Osteocyte (in vitro differentiated cells): ENCODE results near the gene JCHAIN. TPM values are rescaled to one million over a fixed set of nuclear protein-coding genes. Genes with fewer than 3 reads are reported as not detected.

Experiments used
- DNase-seq: peaks from one replicate; pipeline ENCODE4 v3.0.0; 2021; ENCODE audit warnings: mixed read lengths; ENCODE audit not compliant: unreplicated experiment; ENCODE audit errors: extremely low spot score
- H3K27ac Mint-ChIP-seq: one replicate; pipeline ENCODE4 v1.8.0; 2021; ENCODE audit warnings: mild to moderate bottlenecking, mixed read lengths; ENCODE audit not compliant: unreplicated experiment
- H3K27me3 Mint-ChIP-seq: one replicate; pipeline ENCODE4 v1.8.0; 2021; ENCODE audit warnings: mixed read lengths; ENCODE audit not compliant: unreplicated experiment
- H3K36me3 Mint-ChIP-seq: one replicate; pipeline ENCODE4 v1.8.0; 2021; ENCODE audit warnings: mixed read lengths; ENCODE audit not compliant: unreplicated experiment
- H3K4me1 Mint-ChIP-seq: one replicate; pipeline ENCODE4 v1.8.0; 2021; ENCODE audit warnings: mixed read lengths; ENCODE audit not compliant: unreplicated experiment
- H3K4me3 Mint-ChIP-seq: one replicate; pipeline ENCODE4 v1.8.0; 2021; ENCODE audit warnings: mild to moderate bottlenecking, moderate library complexity, mixed read lengths; ENCODE audit not compliant: unreplicated experiment
- H3K9me3 Mint-ChIP-seq: one replicate; pipeline ENCODE4 v1.8.0; 2021; ENCODE audit warnings: mixed read lengths; ENCODE audit not compliant: unreplicated experiment
- CTCF ChIP-seq: fragments of 200-600 bp; sonication (generic); IDR thresholded peaks from 2 replicates; pipeline ENCODE4 v1.5.0; 2021; ENCODE audit warnings: antibody characterized with exemption, mild to moderate bottlenecking, moderate library complexity
- total RNA-seq: library from RNA; stranded (reverse); gene quantifications from 2 replicates; pipeline ENCODE4 v1.2.1, GENCODE V29; 2021

The JCHAIN gene
- total RNA-seq, 1 donor from 2014 or later, result not detected

DNA sequence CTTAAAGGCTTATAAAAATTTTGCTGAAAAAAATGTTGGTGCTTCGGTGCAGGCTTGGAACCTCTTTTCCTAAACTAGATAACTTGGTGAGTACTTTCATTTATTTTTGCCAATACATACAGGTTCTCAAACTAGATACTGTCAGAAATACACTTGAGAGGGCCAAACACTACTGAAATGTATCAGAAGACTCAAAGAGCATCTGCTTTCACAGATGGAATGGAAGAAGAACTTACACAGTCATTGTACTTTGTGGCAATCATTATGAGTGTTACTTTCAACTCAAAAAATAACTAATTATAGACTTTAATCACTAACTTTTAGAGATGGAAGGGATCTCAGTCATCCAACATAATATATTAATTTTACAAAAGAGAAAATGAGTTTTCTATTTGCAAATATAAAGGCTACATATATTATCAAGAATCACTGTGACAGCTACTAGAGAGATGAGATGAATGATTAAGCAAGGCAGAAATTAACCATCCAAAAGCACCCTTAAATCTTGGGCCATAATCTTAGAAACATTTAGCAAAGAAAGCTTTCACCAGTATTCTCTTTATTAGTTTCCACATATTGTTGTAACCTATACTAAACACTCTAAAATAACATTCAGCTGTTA, 36.7 kb downstream of the JCHAIN start:
- DNase-seq, result no peak
- Mint-ChIP-seq H3K4me3 (no peak overlapping the region), H3K4me1 (peaks cover 10% of the 10 kb centered on the region), H3K27ac (no peak overlapping the region), H3K27me3 (no peaks in the 10 kb centered on the region), H3K36me3 (no peaks in the 10 kb centered on the region), H3K9me3 (no peaks in the 10 kb centered on the region)
- no peak for TF ChIP-seq CTCF

DNA sequence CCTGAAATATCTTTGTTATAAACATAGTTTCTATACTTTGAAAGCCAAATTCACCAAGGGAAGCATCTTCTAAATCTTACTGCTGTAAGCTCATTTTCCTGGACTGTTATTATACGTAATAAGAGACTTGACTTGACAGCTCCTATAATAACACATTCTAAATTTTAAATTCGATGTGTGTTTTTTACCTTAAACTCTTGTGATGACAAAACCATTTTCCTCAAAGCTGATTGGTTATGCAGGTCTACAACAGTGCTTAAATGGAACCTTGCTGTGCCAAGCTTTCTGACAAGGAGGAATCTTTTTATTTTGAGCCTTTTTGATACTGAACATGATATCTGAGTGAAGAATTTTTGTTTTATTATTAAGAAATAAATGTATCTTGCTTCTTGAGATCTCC, 37.9 kb downstream of the JCHAIN start, which contains the start of gene ENAM:
Gene ENAM, plus strand, starts transcription at position 301 of the 400 bp plus-strand sequence. CDS start 757 bp downstream, outside the sequence.
- Mint-ChIP-seq H3K27ac (no peak within 1 kb of the TSS), H3K4me3 (no peak within 1 kb of the TSS), H3K9me3 (no peaks in the 10 kb centered on the region), H3K4me1 (peaks cover 10% of the 10 kb centered on the region), H3K36me3 (no peaks in the 10 kb centered on the region), H3K27me3 (no peaks in the 10 kb centered on the region)
- no peak for TF ChIP-seq CTCF
- DNase-seq, result no peak

GRCh38 chr4:70627620-70628019, 38.7 kb downstream of the JCHAIN start:
- TF ChIP-seq CTCF, result no peak
- no peak for DNase-seq
- Mint-ChIP-seq H3K9me3 (no peaks in the 10 kb centered on the region), H3K4me1 (peaks cover 10% of the 10 kb centered on the region), H3K36me3 (no peaks in the 10 kb centered on the region), H3K27me3 (no peaks in the 10 kb centered on the region), H3K4me3 (no peak overlapping the region), H3K27ac (no peak overlapping the region)

DNA sequence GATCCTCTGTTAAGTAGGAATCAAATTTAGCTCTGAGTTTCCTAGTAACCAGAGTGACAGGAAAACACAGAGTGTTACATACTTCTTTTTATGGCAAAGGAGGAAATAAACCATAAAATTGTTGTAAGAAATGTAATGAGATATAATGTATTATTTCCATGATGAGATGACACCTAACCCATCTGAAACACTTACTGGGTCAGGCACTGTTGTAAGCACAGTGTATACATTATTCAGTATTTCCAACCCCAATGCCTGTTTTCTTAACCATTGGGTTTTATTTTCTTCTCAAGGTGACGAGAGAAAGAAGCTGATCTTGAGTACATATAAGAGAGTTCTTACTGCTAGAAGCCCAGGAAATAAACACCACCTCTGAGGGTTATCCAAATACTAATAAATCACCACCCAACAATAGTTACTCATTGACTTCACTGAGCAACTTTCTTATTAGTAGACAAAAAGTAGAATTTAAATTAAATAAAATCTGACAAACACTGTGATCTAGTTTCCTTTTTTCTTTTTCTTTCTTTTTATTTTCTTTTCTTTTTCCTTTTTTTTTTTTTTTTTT, 42.0 kb downstream of the JCHAIN start:
- no peaks in the 10 kb centered on the region for H3K4me1 Mint-ChIP-seq
- no peak overlapping the region for H3K27ac Mint-ChIP-seq
- no peak for DNase-seq
- H3K9me3 Mint-ChIP-seq, result no peaks in the 10 kb centered on the region
- no peaks in the 10 kb centered on the region for H3K36me3 Mint-ChIP-seq
- H3K4me3 Mint-ChIP-seq, result no peak overlapping the region
- no peak for TF ChIP-seq CTCF
- H3K27me3 Mint-ChIP-seq, result peaks cover under 1% of the 10 kb centered on the region

DNA sequence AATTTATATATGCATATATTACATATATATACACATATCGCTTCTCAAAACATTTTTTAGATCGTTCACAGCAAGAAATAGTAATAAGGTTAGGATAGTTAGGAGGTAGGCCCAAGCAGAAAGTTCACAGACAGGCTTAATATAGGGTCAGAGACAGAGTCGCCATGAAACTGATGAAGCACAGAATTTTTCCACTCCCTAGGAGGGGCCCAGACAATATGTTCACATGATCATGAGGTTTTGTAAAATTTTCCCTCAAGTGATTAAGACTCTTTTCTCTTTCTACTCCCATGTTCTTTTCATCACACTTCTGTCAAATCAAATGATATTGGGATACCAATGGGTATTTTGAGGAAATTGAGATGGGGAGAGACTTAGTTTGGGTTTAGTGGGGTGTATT, 43.0 kb downstream of the JCHAIN start:
- DNase-seq, result no peak
- no peak for TF ChIP-seq CTCF
- Mint-ChIP-seq H3K9me3 (no peaks in the 10 kb centered on the region), H3K4me3 (no peak overlapping the region), H3K27me3 (peaks cover 9% of the 10 kb centered on the region), H3K4me1 (no peaks in the 10 kb centered on the region), H3K36me3 (no peaks in the 10 kb centered on the region), H3K27ac (no peak overlapping the region)
